PC-3 (cell line): ENCODE results near the gene PPIP5K1. TPM values are rescaled to one million over a fixed set of nuclear protein-coding genes. Genes with fewer than 3 reads are reported as not detected.
A peak's percentile ranks its signal among the peaks of the same experiment; 100 is the strongest.

Experiments used
- ATAC-seq: fragments of 200-7000 bp; cut with Tn5 transposase; 2 replicates; pipeline ENCODE4 v1.9.1; 2020; ENCODE audit warnings: mild to moderate bottlenecking, moderate library complexity
- BruUV-seq: library from RNA; stranded (reverse); fragments of 400-500 nt; replicated peaks from 2 replicates; lab custom pipeline; 2021; lab: Mats Ljungman, UMichigan
- CTCF ChIA-PET: fragments of 300-600 bp; sonication (Branson Sonifier 250); formaldehyde crosslinking; loops from one replicate; lab custom pipeline; 2022; ENCODE audit warnings: antibody characterized with exemption; lab: Charles Lee
- POLR2A ChIA-PET: fragments of 300-600 bp; sonication (Branson Sonifier 250); formaldehyde crosslinking; loops from one replicate; lab custom pipeline; 2022; ENCODE audit warnings: antibody characterized with exemption; ENCODE audit not compliant: unreplicated experiment; lab: Charles Lee
- DNase-seq: peaks from one replicate; pipeline ENCODE4 v3.0.0-alpha.2; 2015
- H2AFZ ChIP-seq: fragments of 300-600 bp; sonication (generic); 2 replicates; pipeline ENCODE4 v1.6.0; 2016; ENCODE audit warnings: antibody characterized with exemption, low read length
- H3F3A ChIP-seq: fragments of 300-600 bp; sonication (generic); one replicate; pipeline ENCODE4 v1.6.0; 2017; ENCODE audit warnings: antibody characterized with exemption, low read length, control low read depth, mild to moderate bottlenecking; ENCODE audit not compliant: unreplicated experiment
- H3K27ac ChIP-seq: fragments of 300-600 bp; sonication (generic); 2 replicates; pipeline ENCODE4 v1.5.1; 2016; ENCODE audit warnings: mild to moderate bottlenecking, low read length
- H3K27me3 ChIP-seq: fragments of 300-600 bp; sonication (generic); 2 replicates; pipeline ENCODE4 v1.6.1; 2016; ENCODE audit warnings: low read length, mixed read lengths
- H3K36me3 ChIP-seq: fragments of 300-600 bp; sonication (generic); 2 replicates; pipeline ENCODE4 v1.6.1; 2016; ENCODE audit warnings: low read depth, mixed run types, low read length, mixed read lengths
- H3K4me1 ChIP-seq: fragments of 300-600 bp; sonication (generic); 2 replicates; pipeline ENCODE4 v1.5.1; 2016; ENCODE audit warnings: low read length; ENCODE audit not compliant: insufficient read depth
- H3K4me2 ChIP-seq: fragments of 300-600 bp; sonication (generic); 2 replicates; pipeline ENCODE4 v1.6.0; 2016; ENCODE audit warnings: low read length
- H3K4me3 ChIP-seq: fragments of 300-600 bp; sonication (generic); 2 replicates; pipeline ENCODE4 v1.5.1; 2016; ENCODE audit warnings: mild to moderate bottlenecking, low read length, mixed read lengths
- H3K79me2 ChIP-seq: fragments of 300-600 bp; sonication (generic); 2 replicates; pipeline ENCODE4 v1.6.1; 2017; ENCODE audit warnings: low read length, mixed read lengths
- H3K9ac ChIP-seq: fragments of 300-600 bp; sonication (generic); 2 replicates; pipeline ENCODE4 v1.6.0; 2016; ENCODE audit warnings: mild to moderate bottlenecking, low read length
- H3K9me2 ChIP-seq: fragments of 300-600 bp; sonication (generic); replicated peaks from 2 replicates; pipeline ENCODE4 v1.6.1; 2016; ENCODE audit warnings: mixed run types, low read length, mixed read lengths
- H3K9me3 ChIP-seq: fragments of 300-600 bp; sonication (generic); 2 replicates; pipeline ENCODE4 v1.6.1; 2016; ENCODE audit warnings: low read length, mixed read lengths
- H4K20me1 ChIP-seq: fragments of 300-600 bp; sonication (generic); 2 replicates; pipeline ENCODE4 v1.6.1; 2016; ENCODE audit warnings: low read length, mixed read lengths
- EZH2 ChIP-seq: fragments of 300-600 bp; sonication (generic); IDR thresholded peaks from one replicate; pipeline ENCODE4 v1.6.1; 2017; ENCODE audit warnings: antibody characterized with exemption, mild to moderate bottlenecking, low read length; ENCODE audit not compliant: unreplicated experiment
- EZH2phosphoT487 ChIP-seq: fragments of 300-600 bp; sonication (generic); IDR thresholded peaks from 2 replicates; pipeline ENCODE4 v1.6.1; 2018; ENCODE audit warnings: mild to moderate bottlenecking, antibody characterized with exemption, low read length, borderline replicate concordance
- intact Hi-C: fragments of 100-400 bp; cut with micrococcal nuclease; formaldehyde crosslinking; loops from 2 replicates; pipeline ENCODE4 v1.9.0; 2023
- total RNA-seq: library from RNA; depleted of rRNA; stranded (reverse); fragments of >200 nt; gene quantifications from 2 replicates; pipeline ENCODE4 v1.2.3, GENCODE V29; 2014
- TF ChIP-seq, protein P1 (sequence below): fragments of 300-600 bp; sonication (generic); conservative IDR thresholded peaks from 2 replicates; pipeline ENCODE4 v1.5.1; 2017; ENCODE audit warnings: antibody characterized with exemption, low read depth, mild to moderate bottlenecking, low read length

Gene PPIP5K1
- total RNA-seq, 1 experiment from 2014 or later, result 19.8 TPM

GRCh38 chr15:43508991-43509659 lies 80.9 kb downstream of the PPIP5K1 start:
- H2AFZ ChIP-seq, result no peak overlapping the region
- DNase-seq (no peak), ATAC-seq (no peak)
- H3K9ac ChIP-seq, result no peak overlapping the region
- no peaks in the 10 kb centered on the region for H3K27me3 ChIP-seq
- no peaks in the 10 kb centered on the region for H3K36me3 ChIP-seq
- no peaks in the 10 kb centered on the region for H3K79me2 ChIP-seq
- no peaks in the 10 kb centered on the region for H4K20me1 ChIP-seq
- intact Hi-C loops, result no loop called here
- no peaks in the 10 kb centered on the region for H3K9me3 ChIP-seq
- BruUV-seq, result TSS peak; percentile 20
- H3K9me2 ChIP-seq, result no peaks in the 10 kb centered on the region
- no peaks in the 10 kb centered on the region for H3F3A ChIP-seq
- no peak overlapping the region for H3K27ac ChIP-seq
- H3K4me3 ChIP-seq, result no peak overlapping the region
- TF ChIP-seq, protein P1, sequence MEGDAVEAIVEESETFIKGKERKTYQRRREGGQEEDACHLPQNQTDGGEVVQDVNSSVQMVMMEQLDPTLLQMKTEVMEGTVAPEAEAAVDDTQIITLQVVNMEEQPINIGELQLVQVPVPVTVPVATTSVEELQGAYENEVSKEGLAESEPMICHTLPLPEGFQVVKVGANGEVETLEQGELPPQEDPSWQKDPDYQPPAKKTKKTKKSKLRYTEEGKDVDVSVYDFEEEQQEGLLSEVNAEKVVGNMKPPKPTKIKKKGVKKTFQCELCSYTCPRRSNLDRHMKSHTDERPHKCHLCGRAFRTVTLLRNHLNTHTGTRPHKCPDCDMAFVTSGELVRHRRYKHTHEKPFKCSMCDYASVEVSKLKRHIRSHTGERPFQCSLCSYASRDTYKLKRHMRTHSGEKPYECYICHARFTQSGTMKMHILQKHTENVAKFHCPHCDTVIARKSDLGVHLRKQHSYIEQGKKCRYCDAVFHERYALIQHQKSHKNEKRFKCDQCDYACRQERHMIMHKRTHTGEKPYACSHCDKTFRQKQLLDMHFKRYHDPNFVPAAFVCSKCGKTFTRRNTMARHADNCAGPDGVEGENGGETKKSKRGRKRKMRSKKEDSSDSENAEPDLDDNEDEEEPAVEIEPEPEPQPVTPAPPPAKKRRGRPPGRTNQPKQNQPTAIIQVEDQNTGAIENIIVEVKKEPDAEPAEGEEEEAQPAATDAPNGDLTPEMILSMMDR, result no peak
- TF ChIP-seq EZH2phosphoT487 (no peak), EZH2 (no peak)
- H3K4me1 ChIP-seq, result peaks cover 9% of the 10 kb centered on the region
- H3K4me2 ChIP-seq, result no peak overlapping the region
- ChIA-PET CTCF (no interaction called here), POLR2A (no interaction called here)

DNA sequence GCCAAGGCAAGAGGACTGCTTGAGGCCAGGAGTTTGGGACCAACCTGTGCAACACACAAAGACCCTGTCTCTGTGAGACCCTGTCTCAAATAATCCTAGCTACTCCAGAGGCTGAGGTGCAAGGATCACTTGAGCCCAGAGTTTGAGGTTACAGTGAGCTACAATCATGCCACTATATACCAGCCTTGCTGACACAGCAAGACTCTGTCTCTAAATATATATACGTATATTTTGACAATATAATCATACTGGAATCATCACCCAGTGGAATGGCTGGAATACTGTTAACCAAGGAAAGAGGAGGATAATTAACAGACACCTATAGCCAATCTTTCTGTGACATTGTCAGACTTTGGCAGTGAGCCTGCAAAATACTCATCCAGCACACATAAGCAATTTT lies 81.6 kb downstream of the PPIP5K1 start:
- ATAC-seq (no peak), DNase-seq (no peak)
- CTCF ChIA-PET, result no interaction called here
- Histone ChIP-seq H3K27ac (no peak overlapping the region), H3K9me2 (no peaks in the 10 kb centered on the region), H2AFZ (no peak overlapping the region), H3K27me3 (no peaks in the 10 kb centered on the region), H4K20me1 (no peaks in the 10 kb centered on the region), H3K4me3 (no peak overlapping the region), H3K9ac (no peak overlapping the region), H3K9me3 (no peaks in the 10 kb centered on the region), H3K36me3 (no peaks in the 10 kb centered on the region), H3F3A (no peaks in the 10 kb centered on the region), H3K79me2 (no peaks in the 10 kb centered on the region), H3K4me2 (no peak overlapping the region), H3K4me1 (peaks cover 9% of the 10 kb centered on the region)
- intact Hi-C loops, result no loop called here
- POLR2A ChIA-PET, result no interaction called here
- no TSS peak for BruUV-seq
- TF ChIP-seq, protein P1, result no peak
- no peak for TF ChIP-seq EZH2
- no peak for TF ChIP-seq EZH2phosphoT487

DNA sequence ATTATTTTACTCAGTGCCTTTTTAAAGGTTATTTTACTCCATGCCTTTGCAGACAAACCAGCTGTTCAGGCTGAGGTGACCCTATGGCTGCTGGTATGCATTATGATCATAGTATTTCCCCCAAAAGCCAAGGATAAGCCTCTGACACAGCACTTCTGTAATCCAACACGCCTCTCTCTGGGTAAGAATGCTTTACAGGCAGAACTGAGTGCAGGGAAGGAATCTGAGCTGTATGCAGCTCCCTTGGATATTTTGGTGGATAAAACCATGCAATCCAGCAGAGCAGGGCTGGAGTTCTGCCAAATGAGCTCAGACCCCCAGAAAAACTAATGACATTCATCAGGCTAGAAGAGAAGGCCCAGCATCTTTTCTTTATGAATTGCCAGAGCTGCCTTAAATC lies 84.3 kb downstream of the PPIP5K1 start:
- no peaks in the 10 kb centered on the region for H3K9me3 ChIP-seq
- H3K79me2 ChIP-seq, result no peaks in the 10 kb centered on the region
- no peak overlapping the region for H3K4me2 ChIP-seq
- POLR2A ChIA-PET, result no interaction called here
- H3K27me3 ChIP-seq, result no peaks in the 10 kb centered on the region
- H3K4me1 ChIP-seq, result no peaks in the 10 kb centered on the region
- BruUV-seq, result no TSS peak
- H3K27ac ChIP-seq, result no peak overlapping the region
- H3F3A ChIP-seq, result no peaks in the 10 kb centered on the region
- ATAC-seq (no peak), DNase-seq (no peak)
- TF ChIP-seq, protein P1, result no peak
- TF ChIP-seq EZH2, result no peak
- no peak for TF ChIP-seq EZH2phosphoT487
- intact Hi-C loops, result no loop called here
- H4K20me1 ChIP-seq, result no peaks in the 10 kb centered on the region
- CTCF ChIA-PET, result no interaction called here
- no peaks in the 10 kb centered on the region for H3K9me2 ChIP-seq
- no peak overlapping the region for H3K4me3 ChIP-seq
- no peak overlapping the region for H3K9ac ChIP-seq
- H3K36me3 ChIP-seq, result no peaks in the 10 kb centered on the region
- H2AFZ ChIP-seq, result no peak overlapping the region
